Mesangial cell (primary cell): ENCODE measurements around the gene ZC3H12C. TPM values are rescaled to one million over a fixed set of nuclear protein-coding genes. Genes with fewer than 3 reads are reported as not detected.

Source experiments
- total RNA-seq: library from RNA; depleted of rRNA; stranded (reverse); fragments of >200 nt; gene quantifications from 2 replicates; pipeline ENCODE4 v1.2.3, GENCODE V29; 2015

Gene ZC3H12C
- 5.5 and 10.5 TPM in 2 replicates for total RNA-seq

DNA sequence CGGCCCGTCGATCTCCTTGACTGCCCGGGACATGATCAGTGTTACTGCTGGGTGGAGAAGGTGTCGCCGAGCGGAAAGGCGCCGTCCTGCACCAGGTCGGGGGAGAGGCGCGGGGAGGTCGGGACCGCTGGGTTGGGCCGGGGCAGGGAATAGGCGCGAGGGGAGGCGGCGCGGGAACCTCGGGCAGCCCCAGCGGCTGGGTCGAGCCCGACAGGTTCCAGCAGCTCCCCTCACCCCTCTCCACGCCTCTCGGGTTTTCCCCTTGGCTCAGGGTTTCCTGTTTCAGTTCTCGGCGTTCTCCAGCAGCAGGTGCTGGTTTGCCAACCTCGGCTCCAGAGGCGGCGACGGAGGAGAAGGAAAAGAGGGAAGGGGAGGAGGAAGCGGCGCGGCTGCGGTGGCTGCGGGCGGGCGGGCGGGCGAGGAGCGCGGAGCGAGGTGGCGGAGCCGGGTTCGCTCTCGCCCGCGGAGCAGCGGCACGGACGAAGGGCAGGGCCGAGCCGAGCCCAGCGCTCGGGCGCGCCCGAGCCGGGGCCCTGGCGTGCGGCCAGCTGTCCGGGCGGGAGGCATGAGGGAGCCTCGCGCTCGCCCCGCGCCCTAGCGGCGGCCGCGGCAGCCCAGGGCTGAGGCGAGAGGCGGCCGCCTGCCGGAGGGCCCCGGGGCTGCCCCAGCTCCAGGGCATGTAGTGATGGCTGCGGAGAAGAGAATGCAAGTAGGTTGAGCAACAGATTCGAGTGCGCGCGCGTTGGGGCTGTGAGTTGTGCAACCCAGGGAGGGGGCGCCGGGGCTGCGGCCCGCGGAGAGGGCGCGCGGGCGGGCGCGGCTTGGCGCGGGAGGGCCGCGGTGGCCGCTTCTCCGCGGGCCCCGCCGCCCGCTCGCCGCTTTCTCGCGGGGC is at the start of gene ZC3H12C:
ZC3H12C (plus strand) TSS at position 878 of the 892 bp plus-strand sequence. CDS start 20 bp downstream, outside the sequence.

Other genes starting within 250 kb of the ZC3H12C start
- gene RDX, start 203.2 kb downstream of the ZC3H12C start, total RNA-seq: 31.3 and 41.4 TPM in 2 replicates